ENCODE results near the gene CACTIN. TPM values are rescaled to one million over a fixed set of nuclear protein-coding genes. Genes with fewer than 3 reads are reported as not detected.
"Not testable (repeated sequence)": the region's sequence is repeated elsewhere in the genome, so short reads cannot be mapped to it uniquely, and the experiment has no call there.

Gene CACTIN
- total and polyA plus RNA-seq, 2 experiments from 2014 or later = 6.9 to 29.1 TPM

DNA sequence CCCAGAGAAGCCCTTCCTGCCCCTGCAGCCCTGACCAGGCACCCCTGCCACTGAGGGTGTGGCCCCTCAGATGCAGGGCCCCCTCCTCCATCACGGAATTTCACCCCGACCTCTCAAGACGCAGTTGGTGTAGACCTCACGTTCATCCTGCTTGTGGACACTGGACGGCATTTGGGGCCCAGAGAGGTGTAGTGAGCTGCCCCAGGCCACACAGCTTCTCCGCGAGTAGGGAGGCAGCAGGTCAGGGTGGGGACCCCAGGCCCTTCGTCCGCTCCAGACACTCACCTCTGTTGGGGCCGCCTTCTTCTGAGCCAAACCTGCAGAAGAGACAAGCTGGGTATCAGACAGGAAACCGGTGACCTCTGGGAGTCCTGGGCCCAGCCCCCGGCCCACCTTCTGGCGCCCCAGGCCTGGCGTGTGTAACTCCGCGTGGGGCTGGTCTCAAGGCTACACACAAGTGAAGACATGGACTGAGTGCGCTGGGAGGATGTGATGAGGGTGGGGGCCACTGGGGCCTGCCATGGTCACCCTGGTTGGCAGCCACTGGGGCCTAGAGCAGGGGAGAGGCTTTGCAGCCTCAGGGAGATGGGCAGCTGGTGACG lies 40.5 kb upstream of the CACTIN start:
- no peaks in the 10 kb centered on the region for H3K27me3 ChIP-seq (replicated peaks; ENCODE audit: insufficient read depth)
- H3K9ac ChIP-seq = no peak overlapping the region
- peaks cover 12% of the 10 kb centered on the region for H3K4me1 ChIP-seq (ENCODE audit: insufficient read depth)
- no peak for TF ChIP-seq EZH2phosphoT487 (IDR thresholded peaks at IDR 0.05; ENCODE audit: insufficient read depth, low read depth)
- no peak for TF ChIP-seq EZH2 (IDR thresholded peaks at IDR 0.05; ENCODE audit: insufficient read depth, poor library complexity, severe bottlenecking)
- H3K4me3 ChIP-seq = no peak overlapping the region
- DNase-seq = no peak
- no peaks in the 10 kb centered on the region for H4K20me1 ChIP-seq (ENCODE audit: insufficient read depth)
- H3F3A ChIP-seq (ENCODE audit: insufficient read depth) = no peaks in the 10 kb centered on the region
- no peaks in the 10 kb centered on the region for H3K9me2 ChIP-seq (ENCODE audit: insufficient read depth)
- no peaks in the 10 kb centered on the region for H3K9me3 ChIP-seq (ENCODE audit: low read depth)
- H3K4me2 ChIP-seq (ENCODE audit: unreplicated experiment) = no peak overlapping the region
- WGBS, 2 experiments (ENCODE audit: low coverage in 1 of 2, low lambda C conversion rate in 2 of 2, missing lambda C conversion rate in 2 of 2) = 88 to 92% methylated on average over 13 to 18 of the region's 18 CpGs
- in situ Hi-C loops (cut with MboI) = no loop called here
- H3K36me3 ChIP-seq (ENCODE audit: low read depth) = no peaks in the 10 kb centered on the region
- H3K27ac ChIP-seq = no peak overlapping the region
- no peak overlapping the region for H2AFZ ChIP-seq
- H3K79me2 ChIP-seq (ENCODE audit: insufficient read depth) = peaks cover 23% of the 10 kb centered on the region

DNA sequence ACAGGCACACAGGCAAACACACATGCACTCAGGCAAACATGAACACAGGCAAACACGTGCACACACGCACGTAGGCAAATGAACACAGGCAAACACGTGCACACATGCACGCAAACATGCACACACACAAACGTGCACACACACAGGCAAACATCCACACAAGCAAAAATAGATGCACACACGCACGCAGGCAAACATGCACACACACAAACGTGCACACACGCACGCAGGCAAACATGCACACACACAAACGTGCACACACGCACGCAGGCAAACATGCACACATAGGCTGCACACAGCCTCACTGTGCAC lies 39.9 kb upstream of the CACTIN start:
- Histone ChIP-seq H3K4me1 (ENCODE audit: insufficient read depth) (peaks cover 12% of the 10 kb centered on the region), H3K79me2 (ENCODE audit: insufficient read depth) (peaks cover 17% of the 10 kb centered on the region)
- H3K36me3 ChIP-seq (ENCODE audit: low read depth); in situ Hi-C loops (cut with MboI); H3F3A ChIP-seq (ENCODE audit: insufficient read depth); H3K4me2 ChIP-seq (ENCODE audit: unreplicated experiment); H3K4me3 ChIP-seq; H3K9me3 ChIP-seq (ENCODE audit: low read depth); H4K20me1 ChIP-seq (ENCODE audit: insufficient read depth); H2AFZ ChIP-seq; DNase-seq; H3K9me2 ChIP-seq (ENCODE audit: insufficient read depth); H3K9ac ChIP-seq; H3K27me3 ChIP-seq (replicated peaks; ENCODE audit: insufficient read depth); H3K27ac ChIP-seq: not testable (repeated sequence)
- 86 to 87% methylated on average over 14 of the region's 14 CpGs for WGBS, 2 experiments (ENCODE audit: low coverage in 1 of 2, low lambda C conversion rate in 2 of 2, missing lambda C conversion rate in 2 of 2)

DNA sequence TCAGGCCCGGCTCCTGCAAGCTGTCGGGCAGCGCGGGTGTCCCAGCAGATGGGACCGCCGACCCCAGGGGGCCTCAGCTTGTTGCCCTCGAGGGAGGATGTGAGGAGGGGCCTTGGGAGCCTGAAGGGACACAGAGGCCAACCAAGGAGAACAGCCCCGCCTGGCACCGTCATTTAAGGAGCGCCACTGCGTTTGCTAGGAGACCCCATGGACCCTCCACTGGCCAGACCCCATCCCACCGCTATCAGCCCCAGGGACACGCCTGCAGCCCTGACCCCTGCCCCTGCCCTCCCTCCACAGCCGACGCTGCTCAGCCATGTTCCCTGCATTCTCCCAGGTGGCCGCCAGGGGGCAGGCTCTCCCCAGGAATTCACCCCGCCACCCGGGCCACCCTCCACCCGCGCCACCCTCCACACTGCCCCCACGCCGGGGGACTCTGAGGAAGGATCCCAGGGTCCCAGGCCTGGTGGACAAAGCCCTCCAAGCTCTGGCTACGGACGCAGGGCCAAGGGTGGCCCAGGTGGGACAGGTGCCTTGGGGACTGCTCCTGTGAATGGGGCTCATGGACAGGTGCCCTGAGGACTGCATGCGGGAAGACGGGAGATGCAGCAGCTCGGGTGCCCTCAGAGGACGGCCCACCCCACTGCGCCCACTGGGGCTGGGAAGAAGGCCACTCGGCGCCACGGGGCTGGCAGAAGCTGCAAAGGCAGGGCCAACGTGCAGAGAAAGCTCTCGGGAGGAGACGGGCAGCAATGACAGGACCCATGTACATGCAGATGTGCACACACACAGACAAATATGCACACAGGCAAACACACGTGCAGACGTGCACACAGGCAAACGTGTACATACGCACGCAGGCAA lies 39.3 kb upstream of the CACTIN start:
- Histone ChIP-seq H3K27me3 (replicated peaks; ENCODE audit: insufficient read depth) (no peaks in the 10 kb centered on the region), H3K4me2 (ENCODE audit: unreplicated experiment) (no peak overlapping the region), H4K20me1 (ENCODE audit: insufficient read depth) (no peaks in the 10 kb centered on the region), H2AFZ (no peak overlapping the region), H3K4me1 (ENCODE audit: insufficient read depth) (peaks cover 7% of the 10 kb centered on the region), H3K79me2 (ENCODE audit: insufficient read depth) (peaks cover 11% of the 10 kb centered on the region; the same call in 1 of the 2 replicates), H3K9me2 (ENCODE audit: insufficient read depth) (no peaks in the 10 kb centered on the region), H3K4me3 (no peak overlapping the region), H3F3A (ENCODE audit: insufficient read depth) (no peaks in the 10 kb centered on the region), H3K36me3 (ENCODE audit: low read depth) (no peaks in the 10 kb centered on the region), H3K27ac (no peak overlapping the region), H3K9me3 (ENCODE audit: low read depth) (no peaks in the 10 kb centered on the region), H3K9ac (no peak overlapping the region)
- 36% methylated on average over 34 to 40 of the region's 40 CpGs for WGBS, 2 experiments (ENCODE audit: low coverage in 1 of 2, low lambda C conversion rate in 2 of 2, missing lambda C conversion rate in 2 of 2)
- TF ChIP-seq EZH2 (IDR thresholded peaks at IDR 0.05; ENCODE audit: insufficient read depth, poor library complexity, severe bottlenecking) (no peak), EZH2phosphoT487 (IDR thresholded peaks at IDR 0.05; ENCODE audit: insufficient read depth, low read depth) (no peak)
- peak; percentile 52 for DNase-seq
- in situ Hi-C loops (cut with MboI) = no loop called here

DNA sequence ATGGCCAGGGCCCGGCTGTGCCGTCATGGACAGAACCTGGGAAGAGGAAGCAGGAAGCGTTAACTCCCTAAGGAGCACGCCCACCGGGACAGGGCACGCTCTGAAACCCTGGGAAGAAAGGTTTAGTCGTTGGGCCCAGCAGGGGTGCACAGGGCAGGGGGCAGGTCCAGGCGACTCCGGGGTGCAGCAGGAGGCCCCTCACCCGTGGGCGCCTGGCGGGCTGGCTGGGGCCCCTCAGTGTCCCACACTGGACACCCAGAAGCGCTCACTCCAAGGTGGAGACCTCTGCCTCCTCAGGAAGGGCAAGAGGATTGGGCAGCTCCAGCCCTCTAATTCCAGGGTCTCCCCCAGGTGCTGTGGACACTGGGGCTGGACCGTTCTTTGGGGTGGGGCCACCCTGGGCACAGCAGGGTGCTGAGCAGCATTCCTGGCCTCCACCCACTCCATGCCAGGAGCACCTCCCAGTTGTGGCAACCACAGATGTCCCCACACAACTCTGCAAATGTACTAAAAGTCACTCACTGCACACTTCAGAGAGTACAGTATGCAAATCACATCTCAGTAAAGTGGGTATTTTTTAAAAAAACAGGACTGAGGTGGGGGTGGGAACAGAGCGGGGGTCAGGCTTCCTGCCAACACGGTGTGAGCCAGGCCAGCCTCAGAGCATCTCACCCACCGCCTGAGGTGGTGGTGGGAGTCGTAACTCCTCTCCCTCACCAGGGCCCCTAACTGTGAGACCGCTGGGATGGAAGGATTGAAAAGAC lies 38.5 kb upstream of the CACTIN start:
- Histone ChIP-seq H3K4me3 (no peak overlapping the region), H3K9me2 (ENCODE audit: insufficient read depth) (no peaks in the 10 kb centered on the region), H3K9ac (no peak overlapping the region), H3K27me3 (replicated peaks; ENCODE audit: insufficient read depth) (no peaks in the 10 kb centered on the region), H2AFZ (no peak overlapping the region), H3K4me1 (ENCODE audit: insufficient read depth) (no peaks in the 10 kb centered on the region), H3K9me3 (ENCODE audit: low read depth) (no peaks in the 10 kb centered on the region), H3K27ac (no peak overlapping the region), H3F3A (ENCODE audit: insufficient read depth) (no peaks in the 10 kb centered on the region), H3K36me3 (ENCODE audit: low read depth) (no peaks in the 10 kb centered on the region), H3K79me2 (ENCODE audit: insufficient read depth) (peaks cover 9% of the 10 kb centered on the region; the same call in 1 of the 2 replicates), H3K4me2 (ENCODE audit: unreplicated experiment) (no peak overlapping the region), H4K20me1 (ENCODE audit: insufficient read depth) (no peaks in the 10 kb centered on the region)
- WGBS, 2 experiments (ENCODE audit: low coverage in 1 of 2, low lambda C conversion rate in 2 of 2, missing lambda C conversion rate in 2 of 2) = 79 to 81% methylated on average over 18 of the region's 19 CpGs
- TF ChIP-seq EZH2 (IDR thresholded peaks at IDR 0.05; ENCODE audit: insufficient read depth, poor library complexity, severe bottlenecking) (no peak), EZH2phosphoT487 (IDR thresholded peaks at IDR 0.05; ENCODE audit: insufficient read depth, low read depth) (no peak)
- DNase-seq = no peak
- in situ Hi-C loops (cut with MboI) = no loop called here

All from GM23248 (cell line).